MM.1S (cell line): ENCODE data around the gene SLIT3.

Source experiments
- DNase-seq: peaks from one replicate; pipeline ENCODE4 v3.0.0-alpha.2; 2015
- H2AFZ ChIP-seq: fragments of 300-600 bp; sonication (generic); 2 replicates; pipeline ENCODE4 v1.6.0; 2016; ENCODE audit warnings: antibody characterized with exemption, low read length
- H3F3A ChIP-seq: fragments of 300-600 bp; sonication (generic); 2 replicates; pipeline ENCODE4 v1.6.1; 2016; ENCODE audit warnings: mild to moderate bottlenecking, antibody characterized with exemption, low read length, moderate library complexity, mixed read lengths; ENCODE audit not compliant: insufficient read depth
- H3K27ac ChIP-seq: fragments of 300-600 bp; sonication (generic); 2 replicates; pipeline ENCODE4 v1.5.1; 2016; ENCODE audit warnings: mild to moderate bottlenecking, low read length
- H3K27me3 ChIP-seq: fragments of 300-600 bp; sonication (generic); replicated peaks from 2 replicates; pipeline ENCODE4 v1.6.0; 2016; ENCODE audit warnings: low read length; ENCODE audit not compliant: insufficient read depth
- H3K36me3 ChIP-seq: fragments of 300-600 bp; sonication (generic); replicated peaks from 2 replicates; pipeline ENCODE4 v1.6.1; 2016; ENCODE audit warnings: mild to moderate bottlenecking, low read length, mixed read lengths; ENCODE audit not compliant: insufficient read depth
- H3K4me1 ChIP-seq: fragments of 300-600 bp; sonication (generic); 2 replicates; pipeline ENCODE4 v1.6.1; 2016; ENCODE audit warnings: low read length, mixed read lengths
- H3K4me2 ChIP-seq: fragments of 300-600 bp; sonication (generic); 2 replicates; pipeline ENCODE4 v1.6.0; 2016; ENCODE audit warnings: low read depth, low read length
- H3K4me3 ChIP-seq: fragments of 300-600 bp; sonication (generic); 2 replicates; pipeline ENCODE4 v1.5.1; 2016; ENCODE audit warnings: low read length, mixed read lengths
- H3K79me2 ChIP-seq: fragments of 300-600 bp; sonication (generic); 2 replicates; pipeline ENCODE4 v1.6.1; 2016; ENCODE audit warnings: mixed run types, low read length, mixed read lengths
- H3K9ac ChIP-seq: fragments of 300-600 bp; sonication (generic); 2 replicates; pipeline ENCODE4 v1.6.1; 2016; ENCODE audit warnings: low read length, mixed read lengths
- H3K9me2 ChIP-seq: fragments of 300-600 bp; sonication (generic); replicated peaks from 2 replicates; pipeline ENCODE4 v1.6.1; 2016; ENCODE audit warnings: mild to moderate bottlenecking, low read length, mixed read lengths; ENCODE audit not compliant: insufficient read depth
- H3K9me3 ChIP-seq: fragments of 300-600 bp; sonication (generic); replicated peaks from 2 replicates; pipeline ENCODE4 v1.6.1; 2016; ENCODE audit warnings: mild to moderate bottlenecking, low read length, mixed read lengths; ENCODE audit not compliant: insufficient read depth
- H4K20me1 ChIP-seq: fragments of 300-600 bp; sonication (generic); 2 replicates; pipeline ENCODE4 v1.6.1; 2016; ENCODE audit warnings: mild to moderate bottlenecking, low read length, moderate library complexity, mixed read lengths; ENCODE audit not compliant: insufficient read depth
- CTCF ChIP-seq: fragments of 300-600 bp; sonication (generic); IDR thresholded peaks from 2 replicates; pipeline ENCODE4 v1.5.1; 2016; ENCODE audit warnings: antibody characterized with exemption, low read length, mixed read lengths
- EZH2 ChIP-seq: fragments of 300-600 bp; sonication (generic); optimal IDR thresholded peaks from 2 replicates; pipeline ENCODE3; 2017; ENCODE audit warnings: low read depth, mild to moderate bottlenecking, antibody characterized with exemption, low read length, mixed read lengths
- EZH2phosphoT487 ChIP-seq: fragments of 300-600 bp; sonication (generic); IDR thresholded peaks from 2 replicates; pipeline ENCODE4 v1.6.1; 2018; ENCODE audit warnings: antibody characterized with exemption, low read length

Gene SLIT3

DNA sequence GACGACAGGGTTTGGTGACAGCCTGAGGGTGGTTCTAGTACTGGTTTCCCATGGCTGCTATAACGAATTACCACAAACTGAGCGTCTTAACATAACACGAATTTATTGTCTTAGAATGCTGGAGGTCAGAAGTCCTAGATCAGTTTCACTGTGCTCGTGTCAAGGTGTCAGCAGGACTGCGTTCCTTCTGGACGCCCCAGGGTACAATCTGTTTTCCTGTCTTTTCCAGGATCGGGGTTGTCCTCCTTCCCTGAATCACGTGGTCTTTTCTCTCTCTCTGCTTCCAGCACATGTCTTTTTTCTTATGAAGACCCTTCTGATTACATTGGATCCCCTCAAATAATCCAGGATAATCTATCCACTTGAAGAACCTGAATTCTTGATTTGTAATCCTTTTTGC, 430.0 kb downstream of the SLIT3 start:
- H3K27me3 ChIP-seq: no peaks in the 10 kb centered on the region
- no peaks in the 10 kb centered on the region for H3K9me3 ChIP-seq
- H3K36me3 ChIP-seq: no peaks in the 10 kb centered on the region
- H3K27ac ChIP-seq: no peak overlapping the region
- no peak overlapping the region for H2AFZ ChIP-seq
- H3K9me2 ChIP-seq: no peaks in the 10 kb centered on the region
- TF ChIP-seq CTCF (no peak), EZH2phosphoT487 (no peak), EZH2 (no peak)
- H3K9ac ChIP-seq: no peak overlapping the region
- no peak overlapping the region for H3K4me3 ChIP-seq
- no peak for DNase-seq
- no peaks in the 10 kb centered on the region for H3K4me1 ChIP-seq
- H4K20me1 ChIP-seq: no peaks in the 10 kb centered on the region
- H3K79me2 ChIP-seq: no peaks in the 10 kb centered on the region
- H3K4me2 ChIP-seq: no peak overlapping the region
- no peaks in the 10 kb centered on the region for H3F3A ChIP-seq

- Histone ChIP-seq H3K9me3 (no peaks in the 10 kb centered on the region), H4K20me1 (no peaks in the 10 kb centered on the region), H3K27ac (no peak overlapping the region), H3K4me2 (no peak overlapping the region), H3K79me2 (no peaks in the 10 kb centered on the region), H3K4me1 (no peaks in the 10 kb centered on the region), H3F3A (no peaks in the 10 kb centered on the region), H3K36me3 (no peaks in the 10 kb centered on the region), H3K4me3 (no peak overlapping the region), H2AFZ (no peak overlapping the region), H3K9ac (no peak overlapping the region), H3K27me3 (no peaks in the 10 kb centered on the region), H3K9me2 (no peaks in the 10 kb centered on the region)
- no peak for DNase-seq
- TF ChIP-seq EZH2phosphoT487: no peak
Measured at GRCh38 chr5:168869615-168870227, 431.2 kb downstream of the SLIT3 start.

GRCh38 chr5:168867241-168867640, 433.7 kb downstream of the SLIT3 start:
- H3K9me3 ChIP-seq: no peaks in the 10 kb centered on the region
- no peaks in the 10 kb centered on the region for H3K79me2 ChIP-seq
- H3K9ac ChIP-seq: no peak overlapping the region
- no peak for DNase-seq
- no peak overlapping the region for H3K4me3 ChIP-seq
- H2AFZ ChIP-seq: no peak overlapping the region
- no peaks in the 10 kb centered on the region for H3K27me3 ChIP-seq
- H3F3A ChIP-seq: no peaks in the 10 kb centered on the region
- no peaks in the 10 kb centered on the region for H3K4me1 ChIP-seq
- no peaks in the 10 kb centered on the region for H3K36me3 ChIP-seq
- H3K27ac ChIP-seq: no peak overlapping the region
- H3K4me2 ChIP-seq: no peak overlapping the region
- no peaks in the 10 kb centered on the region for H4K20me1 ChIP-seq
- H3K9me2 ChIP-seq: no peaks in the 10 kb centered on the region
- no peak for TF ChIP-seq CTCF
- no peak for TF ChIP-seq EZH2
- no peak for TF ChIP-seq EZH2phosphoT487

- Histone ChIP-seq H3K9me3 (no peaks in the 10 kb centered on the region), H3F3A (no peaks in the 10 kb centered on the region), H3K27me3 (no peaks in the 10 kb centered on the region), H3K27ac (no peak overlapping the region), H3K36me3 (no peaks in the 10 kb centered on the region), H4K20me1 (no peaks in the 10 kb centered on the region), H3K4me2 (no peak overlapping the region), H3K9ac (no peak overlapping the region), H3K4me1 (no peaks in the 10 kb centered on the region), H3K9me2 (no peaks in the 10 kb centered on the region), H3K4me3 (no peak overlapping the region), H2AFZ (no peak overlapping the region), H3K79me2 (no peaks in the 10 kb centered on the region)
- no peak for DNase-seq
- TF ChIP-seq CTCF (no peak), EZH2 (no peak), EZH2phosphoT487 (no peak)
Measured at GRCh38 chr5:168865968-168866367, 435.0 kb downstream of the SLIT3 start.
